Kidney (tissue), 14 donors: ENCODE results near the gene CDADC1. TPM values are rescaled to one million over a fixed set of nuclear protein-coding genes. Genes with fewer than 3 reads are reported as not detected.

Experiments
- DNase-seq, 5 donors: peaks; one replicate each; pipeline ENCODE4 v3.0.0-alpha.2; 2013 to 2020
- FAIRE-seq: peaks from 2 replicates; lab custom pipeline; 2012; peaks lifted over from hg19 to GRCh38; lab: Jason Lieb, UNC
- H3K27ac ChIP-seq, 2 donors: one replicate each; pipeline ENCODE4 v1.7.0; 2013; ENCODE audit warnings: low read depth in 2 of 2, low read length in 2 of 2, inconsistent platforms in 1 of 2
- H3K27me3 ChIP-seq: one replicate; pipeline ENCODE4 v1.7.1; 2013; ENCODE audit warnings: low read length, inconsistent platforms; ENCODE audit not compliant: control insufficient read depth, insufficient read depth
- H3K36me3 ChIP-seq, 3 donors: one replicate each; pipeline versions ENCODE4 v1.7.0 to v1.7.1; 2013; ENCODE audit warnings: low read length in 3 of 3, control low read depth in 1 of 3, inconsistent platforms in 1 of 3; ENCODE audit not compliant: insufficient read depth in 3 of 3, control insufficient read depth in 2 of 3
- H3K4me1 ChIP-seq, 3 donors: one replicate each; pipeline versions ENCODE4 v1.7.0 to v1.7.1; 2013; ENCODE audit warnings: low read length in 3 of 3, inconsistent platforms in 1 of 3, low read depth in 1 of 3; ENCODE audit not compliant: control insufficient read depth in 2 of 3, insufficient read depth in 2 of 3
- H3K4me3 ChIP-seq, 3 donors: one replicate each; pipeline versions ENCODE4 v1.7.0 to v1.8.1; 2013; ENCODE audit warnings: low read length in 3 of 3, control low read depth in 1 of 3, inconsistent platforms in 1 of 3
- H3K9ac ChIP-seq, 3 donors: one replicate each; pipeline versions ENCODE4 v1.7.0 to v1.7.1; 2013; ENCODE audit warnings: low read length in 3 of 3, control low read depth in 1 of 3, inconsistent platforms in 1 of 3
- H3K9me3 ChIP-seq, 3 donors: one replicate each; pipeline versions ENCODE4 v1.7.0 to v1.7.1; 2013; ENCODE audit warnings: low read length in 3 of 3, control low read depth in 1 of 3, inconsistent platforms in 1 of 3; ENCODE audit not compliant: control insufficient read depth in 2 of 3, insufficient read depth in 1 of 3
- CTCF ChIP-seq: IDR thresholded peaks from 3 replicates; pipeline ENCODE4 v1.5.1; 2012; ENCODE audit warnings: mild to moderate bottlenecking, moderate library complexity, borderline replicate concordance; ENCODE audit not compliant: insufficient read depth; ENCODE audit errors: extremely low read depth
- intact Hi-C: fragments of 100-400 bp; cut with DNase I; formaldehyde crosslinking; loops from one replicate; pipeline ENCODE4 v1.11.1; 2022
- polyA plus RNA-seq: library from polyadenylated mRNA; stranded (reverse); fragments of 350-450 nt; fragmentation: Illumina TruSeq; extraction: RNeasy Lipid Tissue Mini Kit (QIAGEN cat#74804); gene quantifications from one replicate; pipeline ENCODE4 v1.2.3, GENCODE V29; 2014; ENCODE audit warnings: low read depth, low replicate concordance; ENCODE audit not compliant: insufficient read depth
- total RNA-seq: library from RNA; stranded (reverse); fragmentation: NEBNext Ultra II Directional; extraction: Animal tissue kit (Norgen Biotek cat#: 25700); gene quantifications from one replicate; pipeline ENCODE4 v1.2.1, GENCODE V29; 2021
- donor health status: control.
- donor health status: control.
- donor health status: control.
- donor health status: control.
- donor health status: control.
- donor health status: DM: yes; HTN: yes; CAD: no.
- donor health status: Normal renal cell carcinoma (clear cell type).

CDADC1 gene
- total and polyA plus RNA-seq, 2 donors from 2014 or later = 8.3 to 12.2 TPM

GRCh38 chr13:49307365-49307764 lies 59.6 kb downstream of the CDADC1 start:
- no peak for FAIRE-seq
- H3K27me3 ChIP-seq = no peaks in the 10 kb centered on the region
- peaks cover 0 to 5% (median 3%) of the 10 kb centered on the region in 3 donors for H3K36me3 ChIP-seq
- no peaks in the 10 kb centered on the region for H3K9me3 ChIP-seq
- H3K27ac ChIP-seq = peak overlapping the region in 1 of 2 donors; percentile 3
- H3K4me3 ChIP-seq = no peak overlapping the region
- H3K4me1 ChIP-seq = peaks cover 0 to 7% (median 6%) of the 10 kb centered on the region in 3 donors
- no peak for DNase-seq
- TF ChIP-seq CTCF = no peak
- no peak overlapping the region for H3K9ac ChIP-seq
- intact Hi-C loops = no loop called here

- no peaks in the 10 kb centered on the region for H3K27me3 ChIP-seq
- DNase-seq = peak in 4 of 5 donors; percentile 37 to 88 (median 64)
- peaks cover 0 to 5% (median 3%) of the 10 kb centered on the region in 3 donors for H3K36me3 ChIP-seq
- H3K9me3 ChIP-seq = no peaks in the 10 kb centered on the region
- intact Hi-C loops = no loop called here
- no peak for TF ChIP-seq CTCF
- H3K4me3 ChIP-seq = no peak overlapping the region
- H3K9ac ChIP-seq = no peak overlapping the region
- no peak for FAIRE-seq
- peak overlapping the region; percentile 30 to 77 for H3K27ac ChIP-seq
- peaks cover 0 to 7% (median 6%) of the 10 kb centered on the region in 3 donors for H3K4me1 ChIP-seq
Observed at GRCh38 chr13:49308097-49308875, 60.6 kb downstream of the CDADC1 start.

GRCh38 chr13:49308921-49309408 lies 61.2 kb downstream of the CDADC1 start:
- Histone ChIP-seq H3K27me3 (no peaks in the 10 kb centered on the region), H3K4me3 (no peak overlapping the region), H3K4me1 (peaks cover 0 to 6% (median 5%) of the 10 kb centered on the region in 3 donors), H3K36me3 (peaks cover 0 to 5% (median 3%) of the 10 kb centered on the region in 3 donors), H3K27ac (peak overlapping the region in 1 of 2 donors; percentile 77), H3K9me3 (no peaks in the 10 kb centered on the region), H3K9ac (no peak overlapping the region)
- no peak for TF ChIP-seq CTCF
- peak in 1 of 5 donors; percentile 75 for DNase-seq
- no peak for FAIRE-seq
- intact Hi-C loops = no loop called here
